ENCODE results near the gene OR5M8.

DNA sequence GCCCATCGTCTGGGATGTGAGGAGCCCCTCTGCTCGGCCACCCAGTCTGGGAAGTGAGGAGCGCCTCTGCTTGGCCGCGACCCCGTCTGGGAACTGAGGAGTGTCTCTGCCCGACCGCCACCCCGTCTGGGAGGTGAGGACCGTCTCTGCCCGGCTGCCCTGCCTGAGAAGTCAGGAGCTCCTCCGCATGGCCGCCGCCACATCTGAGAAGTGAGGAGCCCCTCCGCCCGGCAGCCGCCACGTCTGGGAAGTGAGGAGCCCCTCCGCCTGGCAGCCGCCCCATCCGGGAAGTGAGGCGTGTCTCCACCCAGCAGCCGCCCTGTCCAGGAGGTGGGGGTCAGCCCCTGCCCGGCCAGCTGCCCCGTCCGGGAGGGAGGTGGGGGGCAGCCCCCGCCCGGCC, 5.8 kb upstream of the OR5M8 start:
- TF ChIP-seq ZNF274 (IDR thresholded peaks at IDR 0.05; ENCODE audit: low read depth, low read length) (no peak), YY1 (IDR thresholded peaks at IDR 0.05; ENCODE audit: insufficient read depth, insufficient read length) (no peak)

All from NT2/D1 (cell line).